GM12872 (cell line): ENCODE results near the gene MOSMO.

ENCODE experiments used
- CTCF ChIP-seq: IDR thresholded peaks from 3 replicates; pipeline ENCODE4 v1.5.1; 2011; ENCODE audit warnings: low read depth, mild to moderate bottlenecking, low read length, moderate library complexity; ENCODE audit not compliant: insufficient read depth

The MOSMO gene

GRCh38 chr16:22004341-22004740 lies 3.6 kb upstream of the MOSMO start:
- no peak for TF ChIP-seq CTCF

GRCh38 chr16:22005746-22006145 lies 2.2 kb upstream of the MOSMO start:
- no peak for TF ChIP-seq CTCF

- TF ChIP-seq CTCF, result no peak
Observed at GRCh38 chr16:22006636-22007035, 1.3 kb upstream of the MOSMO start.

- TF ChIP-seq CTCF, result no peak
Observed at GRCh38 chr16:22007159-22007508, 777 bp upstream of the MOSMO start.

- TF ChIP-seq CTCF, result no peak
Observed at GRCh38 chr16:22008215-22009059, 526 bp downstream of the MOSMO start.

- no peak for TF ChIP-seq CTCF
Observed at GRCh38 chr16:22010902-22011301, 3.0 kb downstream of the MOSMO start.

GRCh38 chr16:22012241-22012640 lies 4.3 kb downstream of the MOSMO start:
- no peak for TF ChIP-seq CTCF
